ENCODE measurements around the gene CDKN2AIP. TPM values are rescaled to one million over a fixed set of nuclear protein-coding genes. Genes with fewer than 3 reads are reported as not detected.

The CDKN2AIP gene
- polyA plus RNA-seq, 1 of the 3 experiments (the other 2 are of a cell fraction) = 8.3 TPM

GRCh38 chr4:183447646-183448045 is 3.2 kb downstream of the CDKN2AIP start:
- Histone ChIP-seq H3K4me1 (ENCODE audit: control insufficient read depth in 1 of 2, insufficient read depth in 2 of 2, low read depth in 1 of 2, low read length in 1 of 2) (peaks cover 11 to 36% of the 10 kb centered on the region in 2 experiments), H3K36me3 (replicated peaks in 1 of 2; ENCODE audit: control insufficient read depth in 1 of 2, insufficient read depth in 2 of 2, low read length in 1 of 2) (peaks cover 42 to 51% of the 10 kb centered on the region in 2 experiments), H3K27ac (ENCODE audit: low read depth in 2 of 2, low read length in 1 of 2) (peak overlapping the region in 1 of 2 experiments; percentile 75; a peak in 3 of 4 replicates), H3K79me2 (ENCODE audit: insufficient read depth) (peaks cover 67% of the 10 kb centered on the region), H3K27me3 (ENCODE audit: insufficient read depth) (no peaks in the 10 kb centered on the region), H2AFZ (ENCODE audit: low read depth) (no peak overlapping the region), H3K4me2 (no peak overlapping the region; the same call in 1 of the 2 replicates), H3K9me3 (no peaks in the 10 kb centered on the region), H3K4me3 (ENCODE audit: low read depth in 2 of 2, low read length in 1 of 2) (no peak overlapping the region), H3F3A (replicated peaks; ENCODE audit: insufficient read depth) (peaks cover 44% of the 10 kb centered on the region), H3K9me2 (no peaks in the 10 kb centered on the region), H4K20me1 (ENCODE audit: insufficient read depth) (peaks cover 15% of the 10 kb centered on the region), H3K9ac (no peak overlapping the region)
- ChIA-PET POLR2A (no interaction called here), CTCF (interaction anchor here (0.9 to 1.2 kb wide), 2 partner anchors 172 to 186 kb away, joined by 3 read pairs; no protein-coding TSS in a partner anchor)
- TF ChIP-seq RFX5 (IDR thresholded peaks at IDR 0.05; ENCODE audit: low read length) (no peak), GABPA (IDR thresholded peaks at IDR 0.05; ENCODE audit: low read depth) (no peak), EP300 (IDR thresholded peaks at IDR 0.05; ENCODE audit: borderline replicate concordance in 1 of 2, low read depth in 1 of 2, low read length in 1 of 2) (no peak), USF1 (IDR thresholded peaks at IDR 0.05; ENCODE audit: borderline replicate concordance, low read depth) (no peak)
- no peak for DNase-seq
- 93% methylated on average over 5 of the region's 5 CpGs for WGBS (ENCODE audit: low lambda C conversion rate)

GRCh38 chr4:183448436-183448835 is 4.0 kb downstream of the CDKN2AIP start:
- no peaks in the 10 kb centered on the region for H3K9me2 ChIP-seq
- POLR2A ChIA-PET = no interaction called here
- WGBS (ENCODE audit: low lambda C conversion rate) = 91% methylated on average over 3 of the region's 3 CpGs
- H3K79me2 ChIP-seq (ENCODE audit: insufficient read depth) = peaks cover 61% of the 10 kb centered on the region
- H3K4me1 ChIP-seq (ENCODE audit: control insufficient read depth in 1 of 2, insufficient read depth in 2 of 2, low read depth in 1 of 2, low read length in 1 of 2) = peaks cover 11 to 36% of the 10 kb centered on the region in 2 experiments
- DNase-seq = no peak
- no peak overlapping the region for H2AFZ ChIP-seq (ENCODE audit: low read depth)
- H3K9me3 ChIP-seq = no peaks in the 10 kb centered on the region
- H3K4me3 ChIP-seq (ENCODE audit: low read depth in 2 of 2, low read length in 1 of 2) = no peak overlapping the region
- peak overlapping the region; percentile 16 to 75; a peak in 3 of 4 replicates for H3K27ac ChIP-seq (ENCODE audit: low read depth in 2 of 2, low read length in 1 of 2)
- peak overlapping the region; percentile 42; the same call in 1 of the 2 replicates for H3K4me2 ChIP-seq
- no peak for TF ChIP-seq CHD2 (IDR thresholded peaks at IDR 0.05; ENCODE audit: low read length, partially characterized antibody)
- TF ChIP-seq MAX (IDR thresholded peaks at IDR 0.05; ENCODE audit: low read depth) = no peak
- no peak for TF ChIP-seq REST (IDR thresholded peaks at IDR 0.05; ENCODE audit: low read depth, low read length)
- H3F3A ChIP-seq (replicated peaks; ENCODE audit: insufficient read depth) = peaks cover 39% of the 10 kb centered on the region
- H3K9ac ChIP-seq = no peak overlapping the region; the same call in 1 of the 2 replicates
- peaks cover 42 to 54% of the 10 kb centered on the region in 2 experiments for H3K36me3 ChIP-seq (replicated peaks in 1 of 2; ENCODE audit: control insufficient read depth in 1 of 2, insufficient read depth in 2 of 2, low read length in 1 of 2)
- CTCF ChIA-PET = interaction anchor here (1.2 to 1.5 kb wide), 2 partner anchors 23 to 187 kb away, joined by 3 to 5 read pairs; no protein-coding TSS in a partner anchor
- no peaks in the 10 kb centered on the region for H3K27me3 ChIP-seq (ENCODE audit: insufficient read depth)
- H4K20me1 ChIP-seq (ENCODE audit: insufficient read depth) = peaks cover 15% of the 10 kb centered on the region

Data from SK-N-SH (cell line).